Skeletal muscle tissue (tissue), 4 donors: ENCODE data around the gene BEND5. TPM values are rescaled to one million over a fixed set of nuclear protein-coding genes. Genes with fewer than 3 reads are reported as not detected.

ENCODE experiments used
- H3K27ac ChIP-seq: one replicate; pipeline ENCODE4 v1.7.0; 2013; ENCODE audit warnings: mild to moderate bottlenecking, low read depth, low read length, inconsistent platforms
- H3K27me3 ChIP-seq, 3 donors: one replicate each; pipeline ENCODE4 v1.7.0; 2013; ENCODE audit warnings: low read length in 3 of 3; ENCODE audit not compliant: control insufficient read depth in 3 of 3, insufficient read depth in 3 of 3
- H3K36me3 ChIP-seq, 3 donors: one replicate each; pipeline ENCODE4 v1.7.0; 2013; ENCODE audit warnings: low read length in 3 of 3; ENCODE audit not compliant: control insufficient read depth in 3 of 3, insufficient read depth in 3 of 3
- H3K4me1 ChIP-seq, 3 donors: one replicate each; pipeline ENCODE4 v1.7.0; 2013; ENCODE audit warnings: low read length in 3 of 3, mild to moderate bottlenecking in 3 of 3; ENCODE audit not compliant: control insufficient read depth in 3 of 3, insufficient read depth in 3 of 3
- H3K4me3 ChIP-seq, 3 donors: one replicate each; pipeline ENCODE4 v1.7.0; 2013; ENCODE audit warnings: low read length in 3 of 3
- H3K9ac ChIP-seq, 3 donors: one replicate each; pipeline ENCODE4 v1.7.0; 2013; ENCODE audit warnings: low read length in 3 of 3, mild to moderate bottlenecking in 3 of 3, moderate library complexity in 2 of 3, low read depth in 1 of 3
- H3K9me3 ChIP-seq, 3 donors: one replicate each; pipeline ENCODE4 v1.7.0; 2013; ENCODE audit warnings: low read length in 3 of 3; ENCODE audit not compliant: control insufficient read depth in 3 of 3
- total RNA-seq: library from RNA; depleted of rRNA; stranded (reverse); fragments of >200 nt; gene quantifications from one replicate; pipeline ENCODE4 v1.2.3, GENCODE V29; 2014
- donor health status: Osteomylitis.

BEND5 gene, protein sequence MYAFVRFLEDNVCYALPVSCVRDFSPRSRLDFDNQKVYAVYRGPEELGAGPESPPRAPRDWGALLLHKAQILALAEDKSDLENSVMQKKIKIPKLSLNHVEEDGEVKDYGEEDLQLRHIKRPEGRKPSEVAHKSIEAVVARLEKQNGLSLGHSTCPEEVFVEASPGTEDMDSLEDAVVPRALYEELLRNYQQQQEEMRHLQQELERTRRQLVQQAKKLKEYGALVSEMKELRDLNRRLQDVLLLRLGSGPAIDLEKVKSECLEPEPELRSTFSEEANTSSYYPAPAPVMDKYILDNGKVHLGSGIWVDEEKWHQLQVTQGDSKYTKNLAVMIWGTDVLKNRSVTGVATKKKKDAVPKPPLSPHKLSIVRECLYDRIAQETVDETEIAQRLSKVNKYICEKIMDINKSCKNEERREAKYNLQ
- 5.7 TPM for total RNA-seq

DNA sequence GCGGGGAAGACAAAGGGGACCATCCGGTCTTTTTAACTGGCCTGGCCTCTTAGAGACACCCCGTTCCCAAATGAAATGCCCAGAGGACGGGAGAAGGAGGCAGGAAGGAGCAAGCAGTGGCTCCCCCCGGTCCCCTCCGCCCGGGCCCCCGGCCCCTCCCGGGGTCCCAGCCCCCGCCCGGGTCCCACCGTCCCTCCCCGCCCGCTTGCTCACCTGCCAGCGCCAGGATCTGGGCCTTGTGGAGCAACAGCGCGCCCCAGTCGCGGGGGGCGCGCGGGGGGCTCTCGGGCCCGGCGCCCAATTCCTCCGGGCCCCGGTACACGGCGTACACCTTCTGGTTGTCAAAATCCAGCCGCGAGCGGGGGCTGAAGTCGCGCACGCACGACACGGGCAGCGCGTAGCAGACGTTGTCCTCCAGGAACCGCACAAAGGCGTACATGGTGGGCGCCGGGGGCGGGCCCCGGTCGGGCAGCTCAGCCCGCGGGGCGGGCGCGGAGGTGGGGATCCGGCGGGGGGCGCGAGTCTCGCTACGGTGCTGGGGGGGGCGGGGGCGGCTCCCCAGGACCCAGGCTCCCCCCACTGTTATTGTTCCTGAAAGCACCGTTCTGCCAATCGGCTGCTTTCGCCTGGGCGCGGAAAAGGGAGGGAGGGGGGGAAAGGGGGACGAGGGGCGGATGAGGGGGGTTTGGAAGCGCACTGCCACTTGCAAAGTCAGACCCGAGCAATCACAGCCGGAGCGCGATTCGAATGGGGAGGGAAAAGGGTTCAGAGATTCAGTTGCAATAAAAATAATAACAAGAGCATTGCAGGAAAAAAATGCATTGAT is at the start of gene BEND5:
Gene BEND5 (minus strand): TSS at position 499 of the 826 bp plus-strand sequence. CDS start 60 bp downstream, at position 439.
- Histone ChIP-seq H3K4me3 (peak within 1 kb of the TSS; percentile 75 to 93 (median 83)), H3K27me3 (no peaks in the 10 kb centered on the region), H3K9ac (peak within 1 kb of the TSS; percentile 68 to 82 (median 76)), H3K27ac (peak within 1 kb of the TSS; percentile 26), H3K9me3 (no peaks in the 10 kb centered on the region), H3K4me1 (peaks cover 14 to 24% (median 17%) of the 10 kb centered on the region in 3 donors), H3K36me3 (no peaks in the 10 kb centered on the region)

DNA sequence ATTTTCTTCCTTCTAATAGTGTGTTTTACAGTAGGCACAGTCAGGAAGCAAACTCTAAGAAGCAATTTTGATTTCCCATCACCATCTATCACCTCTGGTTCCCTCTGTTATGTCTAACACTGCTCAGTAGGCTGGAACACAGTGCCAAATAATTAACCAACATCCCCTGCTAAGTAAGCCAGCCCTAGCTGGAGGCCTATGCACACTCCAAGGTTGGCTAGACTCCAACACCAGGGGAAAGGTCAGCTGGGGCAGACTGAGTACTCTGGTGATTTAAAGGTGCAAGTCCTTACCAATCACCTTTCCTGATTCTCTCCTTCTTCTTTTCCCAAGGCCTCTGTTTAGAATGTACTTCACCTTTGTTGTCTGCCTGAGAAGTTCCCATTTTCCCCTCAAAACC is 46.5 kb upstream of the BEND5 start:
- H3K27ac ChIP-seq: no peak overlapping the region

DNA sequence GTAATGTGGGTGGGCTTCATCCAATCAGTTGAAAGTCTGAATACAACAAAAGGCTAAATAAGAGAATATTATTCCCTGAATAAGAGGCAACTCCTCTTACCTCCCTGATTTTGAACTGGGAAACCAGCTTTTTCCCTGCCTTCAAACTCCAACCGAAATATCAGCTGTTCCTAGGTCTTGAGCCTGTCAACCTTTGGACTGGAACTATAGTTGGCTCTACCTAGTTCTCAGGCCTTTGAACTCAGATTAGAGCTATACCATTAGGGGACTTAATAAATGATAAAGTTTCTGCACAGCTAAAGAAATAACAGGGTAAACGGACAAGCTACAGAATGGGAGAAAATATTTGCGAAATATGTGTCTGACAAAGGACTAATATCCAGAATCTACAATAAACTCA is 43.8 kb upstream of the BEND5 start:
- Histone ChIP-seq H3K36me3 (no peaks in the 10 kb centered on the region), H3K4me1 (no peaks in the 10 kb centered on the region), H3K9ac (no peak overlapping the region), H3K27ac (no peak overlapping the region), H3K27me3 (no peaks in the 10 kb centered on the region), H3K4me3 (no peak overlapping the region), H3K9me3 (no peaks in the 10 kb centered on the region)

More for the DNA sequence above, 46.5 kb upstream of the BEND5 start:
- no peaks in the 10 kb centered on the region for H3K9me3 ChIP-seq
- no peaks in the 10 kb centered on the region for H3K36me3 ChIP-seq
- no peak overlapping the region for H3K9ac ChIP-seq
- H3K27me3 ChIP-seq: no peaks in the 10 kb centered on the region
- no peaks in the 10 kb centered on the region for H3K4me1 ChIP-seq
- no peak overlapping the region for H3K4me3 ChIP-seq

DNA sequence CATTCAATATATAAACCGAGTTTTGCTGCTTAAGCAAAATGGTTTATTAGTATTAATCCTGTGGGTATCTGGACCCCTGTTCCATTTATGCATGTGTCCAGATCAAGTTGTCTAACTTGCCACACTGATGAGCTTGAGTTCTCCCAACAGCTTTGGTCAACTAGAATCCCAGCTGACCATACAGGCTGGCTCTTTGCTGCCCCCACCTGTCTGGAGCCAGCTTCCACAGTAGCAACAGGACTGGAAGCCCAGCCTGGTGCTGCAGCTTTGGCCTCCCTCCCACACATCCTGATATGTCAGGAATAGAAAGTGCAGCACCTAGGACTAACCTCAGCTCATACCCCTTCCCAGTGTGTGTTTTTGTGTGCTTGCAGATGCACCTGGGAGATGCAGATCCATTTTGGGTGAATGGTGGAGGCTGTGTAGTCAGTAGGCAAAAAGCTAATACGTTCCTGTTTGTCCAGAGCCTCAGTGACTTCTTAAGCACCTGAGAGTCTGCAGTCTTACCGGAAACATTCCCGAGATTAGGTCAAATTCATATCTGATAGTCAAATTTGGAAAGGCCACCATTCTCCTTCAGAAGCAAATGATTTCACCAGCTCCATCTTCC is 40.9 kb upstream of the BEND5 start:
- Histone ChIP-seq H3K27me3 (no peaks in the 10 kb centered on the region), H3K4me1 (no peaks in the 10 kb centered on the region), H3K9ac (no peak overlapping the region), H3K27ac (no peak overlapping the region), H3K9me3 (no peaks in the 10 kb centered on the region), H3K4me3 (no peak overlapping the region), H3K36me3 (no peaks in the 10 kb centered on the region)

DNA sequence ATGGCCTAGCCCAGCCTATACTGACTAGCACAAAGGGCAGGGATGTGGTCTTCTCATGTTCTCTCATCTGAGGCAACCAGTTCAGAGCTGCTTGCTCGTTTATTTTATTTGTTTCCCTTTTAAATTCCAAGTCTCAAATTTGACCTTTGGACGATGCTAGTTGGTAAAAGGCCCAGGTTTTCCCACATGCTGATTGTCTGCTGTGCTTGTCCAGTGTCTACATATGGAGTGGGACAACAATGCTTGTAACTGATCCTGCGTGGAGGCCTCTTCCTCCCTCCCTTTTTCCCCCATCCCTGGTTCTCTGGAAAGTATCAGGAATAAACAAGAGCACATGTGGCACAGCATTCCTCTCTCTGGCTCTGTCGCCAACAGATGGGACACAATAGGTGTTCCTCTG is 34.0 kb upstream of the BEND5 start:
- Histone ChIP-seq H3K4me3 (no peak overlapping the region), H3K36me3 (no peaks in the 10 kb centered on the region), H3K9me3 (no peaks in the 10 kb centered on the region), H3K9ac (no peak overlapping the region), H3K27ac (no peak overlapping the region), H3K27me3 (no peaks in the 10 kb centered on the region), H3K4me1 (no peaks in the 10 kb centered on the region)

DNA sequence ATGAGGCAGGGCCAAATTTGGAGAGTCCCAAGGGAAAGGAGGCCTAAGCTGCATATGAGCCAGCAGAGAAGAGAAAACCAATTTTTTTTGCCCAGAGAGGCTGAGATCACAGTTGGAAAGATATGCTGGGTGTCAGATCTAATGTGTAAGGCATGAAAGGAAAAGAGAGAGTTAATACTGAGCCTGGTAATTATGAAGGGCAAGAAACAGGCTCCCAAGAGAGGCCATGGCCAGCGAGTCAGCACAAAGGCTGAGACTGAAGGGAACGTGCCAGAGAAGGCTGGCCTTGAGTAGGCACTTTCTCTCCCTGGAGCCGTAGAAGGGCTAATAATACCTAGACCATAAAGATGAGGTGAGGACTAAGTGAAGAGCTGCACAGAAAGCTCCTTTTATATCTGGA is 31.8 kb upstream of the BEND5 start:
- H3K9ac ChIP-seq: no peak overlapping the region
- no peaks in the 10 kb centered on the region for H3K9me3 ChIP-seq
- no peak overlapping the region for H3K27ac ChIP-seq
- no peaks in the 10 kb centered on the region for H3K36me3 ChIP-seq
- no peak overlapping the region for H3K4me3 ChIP-seq
- no peaks in the 10 kb centered on the region for H3K4me1 ChIP-seq
- H3K27me3 ChIP-seq: no peaks in the 10 kb centered on the region

DNA sequence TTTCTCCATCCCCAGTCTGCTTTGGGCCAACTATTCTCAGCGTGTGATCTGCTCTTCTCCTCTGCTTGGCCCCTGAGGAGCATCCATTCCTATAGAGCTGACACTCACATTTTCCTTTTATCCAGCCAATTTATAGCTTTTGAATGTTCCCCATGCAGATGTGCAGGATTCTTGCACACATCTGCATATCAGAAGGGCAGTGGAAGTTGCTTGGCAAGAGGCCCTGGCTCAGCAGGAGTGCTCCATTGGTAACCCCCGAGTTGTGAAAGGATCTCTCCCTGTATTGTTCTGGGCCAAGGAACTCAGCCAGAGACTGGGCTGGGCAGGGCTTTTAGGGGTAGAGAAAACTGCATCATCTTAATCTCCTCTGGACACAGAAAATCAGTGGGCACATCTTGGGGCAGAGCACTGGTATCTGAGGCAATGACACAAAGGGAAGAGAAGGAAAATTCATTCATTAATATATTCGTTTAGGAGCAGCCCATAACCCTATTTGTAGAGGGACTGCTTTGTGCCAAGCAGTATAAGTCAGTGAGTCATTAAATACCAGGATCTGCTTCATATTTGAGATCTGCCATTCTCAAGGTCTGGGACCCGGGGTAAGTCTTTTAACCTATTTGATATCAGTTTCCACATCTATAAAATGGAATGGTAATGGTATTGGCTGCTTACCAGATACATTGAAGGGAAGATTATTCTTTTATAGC is 31.0 kb upstream of the BEND5 start:
- Histone ChIP-seq H3K36me3 (no peaks in the 10 kb centered on the region), H3K4me1 (no peaks in the 10 kb centered on the region), H3K9me3 (no peaks in the 10 kb centered on the region), H3K9ac (no peak overlapping the region), H3K4me3 (no peak overlapping the region), H3K27me3 (peaks cover 0 to under 1% (median 0%) of the 10 kb centered on the region in 3 donors), H3K27ac (no peak overlapping the region)

DNA sequence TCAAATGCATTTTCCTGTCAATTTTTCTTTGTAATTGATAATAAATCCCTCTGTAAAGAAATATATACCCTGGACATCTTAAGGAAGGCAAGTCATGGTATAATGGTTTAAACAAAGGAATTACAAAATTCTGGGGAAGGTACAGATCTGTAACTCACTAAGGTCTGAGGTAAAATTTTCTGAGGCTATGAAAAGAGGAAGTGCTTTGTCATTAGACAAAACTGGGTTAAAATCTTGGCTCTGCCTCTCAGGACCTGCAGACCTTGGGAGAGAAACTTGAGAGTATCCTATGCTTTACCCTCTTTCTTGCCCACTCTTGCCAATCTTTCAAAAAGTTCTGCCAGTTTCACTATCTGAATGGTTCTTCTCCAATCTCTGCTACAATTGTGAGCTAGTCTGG is 26.8 kb upstream of the BEND5 start:
- Histone ChIP-seq H3K27ac (no peak overlapping the region), H3K36me3 (no peaks in the 10 kb centered on the region), H3K9me3 (no peaks in the 10 kb centered on the region), H3K4me3 (no peak overlapping the region), H3K27me3 (peaks cover 0 to 10% (median 0%) of the 10 kb centered on the region in 3 donors), H3K4me1 (no peaks in the 10 kb centered on the region), H3K9ac (no peak overlapping the region)

DNA sequence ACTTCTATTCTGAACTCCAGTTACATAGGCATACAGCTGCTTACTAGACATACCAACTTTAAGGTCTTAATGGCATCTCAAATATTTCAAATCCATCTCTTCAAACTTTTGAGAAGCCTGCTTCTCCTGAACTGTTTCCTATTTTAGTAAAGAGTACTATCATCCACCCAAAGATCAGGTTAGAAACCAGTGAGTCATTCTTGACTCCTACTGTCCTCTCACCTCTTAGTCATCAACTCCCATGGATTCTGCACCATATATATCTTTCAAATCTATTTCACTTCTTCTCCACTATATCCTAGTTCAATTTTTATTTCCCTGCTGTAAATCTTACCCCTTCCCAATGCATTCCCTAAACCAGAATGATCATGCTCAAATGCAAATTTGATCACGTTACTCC is 18.1 kb upstream of the BEND5 start:
- H3K4me1 ChIP-seq: no peaks in the 10 kb centered on the region
- no peaks in the 10 kb centered on the region for H3K36me3 ChIP-seq
- H3K9me3 ChIP-seq: no peaks in the 10 kb centered on the region
- H3K9ac ChIP-seq: no peak overlapping the region
- H3K4me3 ChIP-seq: no peak overlapping the region
- H3K27me3 ChIP-seq: no peaks in the 10 kb centered on the region
- no peak overlapping the region for H3K27ac ChIP-seq
